ENCODE measurements around the gene ARL4C.
"Not testable (repeated sequence)": the region's sequence is repeated elsewhere in the genome, so short reads cannot be mapped to it uniquely, and the experiment has no call there.

ARL4C gene

GRCh38 chr2:234480337-234480736, 16.5 kb downstream of the ARL4C start:
- in situ Hi-C loops (cut with MboI; ENCODE audit: low sequenced_read_pairs), result loop anchor here (10.0 kb wide), 1 partner anchor 46 kb away; no protein-coding TSS in a partner anchor

GRCh38 chr2:234479465-234479864, 17.4 kb downstream of the ARL4C start:
- in situ Hi-C loops (cut with MboI; ENCODE audit: low sequenced_read_pairs), result no loop called here

- in situ Hi-C loops (cut with MboI; ENCODE audit: low sequenced_read_pairs), result no loop called here
Measured at GRCh38 chr2:234478121-234478858, 18.6 kb downstream of the ARL4C start.

- in situ Hi-C loops (cut with MboI; ENCODE audit: low sequenced_read_pairs), result no loop called here
Measured at GRCh38 chr2:234476766-234477165, 20.1 kb downstream of the ARL4C start.

GRCh38 chr2:234474654-234475053, 22.2 kb downstream of the ARL4C start:
- in situ Hi-C loops (cut with MboI; ENCODE audit: low sequenced_read_pairs), result no loop called here

- in situ Hi-C loops (cut with MboI; ENCODE audit: low sequenced_read_pairs), result no loop called here
Measured at GRCh38 chr2:234472155-234472554, 24.7 kb downstream of the ARL4C start.

GRCh38 chr2:234469972-234470371, 26.9 kb downstream of the ARL4C start:
- in situ Hi-C loops (cut with MboI; ENCODE audit: low sequenced_read_pairs), result no loop called here

- in situ Hi-C loops (cut with MboI; ENCODE audit: low sequenced_read_pairs), result no loop called here
Measured at GRCh38 chr2:234469251-234469845, 27.5 kb downstream of the ARL4C start.

GRCh38 chr2:234468503-234468902, 28.4 kb downstream of the ARL4C start:
- in situ Hi-C loops (cut with MboI; ENCODE audit: low sequenced_read_pairs), result no loop called here

- in situ Hi-C loops (cut with MboI; ENCODE audit: low sequenced_read_pairs), result no loop called here
Measured at GRCh38 chr2:234467289-234467688, 29.6 kb downstream of the ARL4C start.

GRCh38 chr2:234464291-234464645, 32.6 kb downstream of the ARL4C start:
- in situ Hi-C loops (cut with MboI; ENCODE audit: low sequenced_read_pairs), result no loop called here

GRCh38 chr2:234463626-234464290, 33.1 kb downstream of the ARL4C start:
- in situ Hi-C loops (cut with MboI; ENCODE audit: low sequenced_read_pairs), result no loop called here

- in situ Hi-C loops (cut with MboI; ENCODE audit: low sequenced_read_pairs), result no loop called here
Measured at GRCh38 chr2:234462218-234462992, 34.5 kb downstream of the ARL4C start.

- in situ Hi-C loops (cut with MboI; ENCODE audit: low sequenced_read_pairs), result no loop called here
Measured at GRCh38 chr2:234459401-234460009, 37.4 kb downstream of the ARL4C start.

GRCh38 chr2:234458466-234458865, 38.4 kb downstream of the ARL4C start:
- in situ Hi-C loops (cut with MboI; ENCODE audit: low sequenced_read_pairs), result no loop called here

GRCh38 chr2:234457421-234457820, 39.5 kb downstream of the ARL4C start:
- in situ Hi-C loops (cut with MboI; ENCODE audit: low sequenced_read_pairs), result no loop called here

- in situ Hi-C loops (cut with MboI; ENCODE audit: low sequenced_read_pairs), result not testable (repeated sequence)
Measured at GRCh38 chr2:234455246-234455645, 41.6 kb downstream of the ARL4C start.

GRCh38 chr2:234454433-234454832, 42.4 kb downstream of the ARL4C start:
- in situ Hi-C loops (cut with MboI; ENCODE audit: low sequenced_read_pairs), result no loop called here

- in situ Hi-C loops (cut with MboI; ENCODE audit: low sequenced_read_pairs), result no loop called here
Measured at GRCh38 chr2:234453216-234453615, 43.7 kb downstream of the ARL4C start.

- in situ Hi-C loops (cut with MboI; ENCODE audit: low sequenced_read_pairs), result no loop called here
Measured at GRCh38 chr2:234451852-234452625, 44.8 kb downstream of the ARL4C start.
